ENCODE results near the gene OTOP1.
"Not testable (repeated sequence)": the region's sequence is repeated elsewhere in the genome, so short reads cannot be mapped to it uniquely, and the experiment has no call there.

DNA sequence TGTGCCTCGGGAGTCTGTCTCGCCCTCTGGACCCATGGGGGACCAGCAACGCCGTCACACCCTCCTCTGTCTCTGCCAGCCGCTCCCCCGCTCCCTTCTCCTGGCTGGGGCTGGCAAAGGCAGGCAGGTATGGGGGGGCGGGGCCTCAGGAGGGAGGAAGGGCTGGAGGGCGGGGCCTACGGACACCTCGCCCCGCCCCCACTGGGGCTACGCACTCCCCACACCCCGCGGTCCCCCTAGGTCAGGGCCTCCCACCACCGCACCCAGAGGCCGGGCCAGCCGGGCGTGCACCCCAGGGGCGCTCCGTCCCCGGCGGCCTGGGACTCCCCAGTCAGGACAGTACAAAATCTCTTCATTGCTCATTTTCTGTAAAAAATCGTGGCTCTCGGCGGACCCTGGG is 84.0 kb downstream of the OTOP1 start:
- TF ChIP-seq, protein P1, sequence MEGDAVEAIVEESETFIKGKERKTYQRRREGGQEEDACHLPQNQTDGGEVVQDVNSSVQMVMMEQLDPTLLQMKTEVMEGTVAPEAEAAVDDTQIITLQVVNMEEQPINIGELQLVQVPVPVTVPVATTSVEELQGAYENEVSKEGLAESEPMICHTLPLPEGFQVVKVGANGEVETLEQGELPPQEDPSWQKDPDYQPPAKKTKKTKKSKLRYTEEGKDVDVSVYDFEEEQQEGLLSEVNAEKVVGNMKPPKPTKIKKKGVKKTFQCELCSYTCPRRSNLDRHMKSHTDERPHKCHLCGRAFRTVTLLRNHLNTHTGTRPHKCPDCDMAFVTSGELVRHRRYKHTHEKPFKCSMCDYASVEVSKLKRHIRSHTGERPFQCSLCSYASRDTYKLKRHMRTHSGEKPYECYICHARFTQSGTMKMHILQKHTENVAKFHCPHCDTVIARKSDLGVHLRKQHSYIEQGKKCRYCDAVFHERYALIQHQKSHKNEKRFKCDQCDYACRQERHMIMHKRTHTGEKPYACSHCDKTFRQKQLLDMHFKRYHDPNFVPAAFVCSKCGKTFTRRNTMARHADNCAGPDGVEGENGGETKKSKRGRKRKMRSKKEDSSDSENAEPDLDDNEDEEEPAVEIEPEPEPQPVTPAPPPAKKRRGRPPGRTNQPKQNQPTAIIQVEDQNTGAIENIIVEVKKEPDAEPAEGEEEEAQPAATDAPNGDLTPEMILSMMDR (IDR thresholded peaks at IDR 0.05; ENCODE audit: insufficient read depth, low read length): not testable (repeated sequence)
- TF ChIP-seq, protein P2, sequence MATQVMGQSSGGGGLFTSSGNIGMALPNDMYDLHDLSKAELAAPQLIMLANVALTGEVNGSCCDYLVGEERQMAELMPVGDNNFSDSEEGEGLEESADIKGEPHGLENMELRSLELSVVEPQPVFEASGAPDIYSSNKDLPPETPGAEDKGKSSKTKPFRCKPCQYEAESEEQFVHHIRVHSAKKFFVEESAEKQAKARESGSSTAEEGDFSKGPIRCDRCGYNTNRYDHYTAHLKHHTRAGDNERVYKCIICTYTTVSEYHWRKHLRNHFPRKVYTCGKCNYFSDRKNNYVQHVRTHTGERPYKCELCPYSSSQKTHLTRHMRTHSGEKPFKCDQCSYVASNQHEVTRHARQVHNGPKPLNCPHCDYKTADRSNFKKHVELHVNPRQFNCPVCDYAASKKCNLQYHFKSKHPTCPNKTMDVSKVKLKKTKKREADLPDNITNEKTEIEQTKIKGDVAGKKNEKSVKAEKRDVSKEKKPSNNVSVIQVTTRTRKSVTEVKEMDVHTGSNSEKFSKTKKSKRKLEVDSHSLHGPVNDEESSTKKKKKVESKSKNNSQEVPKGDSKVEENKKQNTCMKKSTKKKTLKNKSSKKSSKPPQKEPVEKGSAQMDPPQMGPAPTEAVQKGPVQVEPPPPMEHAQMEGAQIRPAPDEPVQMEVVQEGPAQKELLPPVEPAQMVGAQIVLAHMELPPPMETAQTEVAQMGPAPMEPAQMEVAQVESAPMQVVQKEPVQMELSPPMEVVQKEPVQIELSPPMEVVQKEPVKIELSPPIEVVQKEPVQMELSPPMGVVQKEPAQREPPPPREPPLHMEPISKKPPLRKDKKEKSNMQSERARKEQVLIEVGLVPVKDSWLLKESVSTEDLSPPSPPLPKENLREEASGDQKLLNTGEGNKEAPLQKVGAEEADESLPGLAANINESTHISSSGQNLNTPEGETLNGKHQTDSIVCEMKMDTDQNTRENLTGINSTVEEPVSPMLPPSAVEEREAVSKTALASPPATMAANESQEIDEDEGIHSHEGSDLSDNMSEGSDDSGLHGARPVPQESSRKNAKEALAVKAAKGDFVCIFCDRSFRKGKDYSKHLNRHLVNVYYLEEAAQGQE (IDR thresholded peaks at IDR 0.05; ENCODE audit: insufficient replicate concordance, low read depth): not testable (repeated sequence)
